ENCODE results near the gene DHCR7.

GRCh38 chr11:71418643-71419042 lies 29.6 kb downstream of the DHCR7 start:
- TF ChIP-seq EZH2phosphoT487 (IDR thresholded peaks at IDR 0.05; ENCODE audit: insufficient read depth, low read depth) (no peak), EZH2 (IDR thresholded peaks at IDR 0.05; ENCODE audit: insufficient read depth, poor library complexity, severe bottlenecking) (no peak)

All from GM23248 (cell line).